Psoas muscle (tissue), 8 donors: ENCODE data around the gene ADM2. TPM values are rescaled to one million over a fixed set of nuclear protein-coding genes. Genes with fewer than 3 reads are reported as not detected.

ENCODE experiments used
- ATAC-seq, 4 donors: fragments of 200-7000 bp; cut with Tn5 transposase; one replicate each; pipeline ENCODE4 v1.9.1; 2020; ENCODE audit warnings: moderate library complexity in 3 of 4, mild to moderate bottlenecking in 2 of 4
- DNase-seq, 2 donors: peaks; one replicate each; pipeline ENCODE4 v3.0.0-alpha.2; 2020
- H3K27ac ChIP-seq: fragments of 200-600 bp; one replicate; pipeline ENCODE4 v1.8.0; 2022
- H3K27me3 ChIP-seq, 3 donors: fragments of 200-600 bp in 1 of 3; one replicate each; pipeline versions ENCODE4 v1.6.1 to v1.8.0; 2013 to 2022; ENCODE audit warnings: low read length in 2 of 3, mild to moderate bottlenecking in 2 of 3, moderate library complexity in 1 of 3; ENCODE audit not compliant: insufficient read depth in 3 of 3
- H3K36me3 ChIP-seq, 2 donors: fragments of 200-600 bp in 1 of 2; one replicate each; pipeline versions ENCODE4 v1.6.1 to v1.8.0; 2013 to 2022; ENCODE audit warnings: low read depth in 1 of 2, mild to moderate bottlenecking in 1 of 2, moderate library complexity in 1 of 2; ENCODE audit not compliant: insufficient read depth in 1 of 2
- H3K4me1 ChIP-seq: fragments of 200-600 bp; one replicate; pipeline ENCODE4 v1.8.0; 2022
- H3K4me3 ChIP-seq: fragments of 200-600 bp; one replicate; pipeline ENCODE4 v1.8.0; 2022; ENCODE audit warnings: mild to moderate bottlenecking
- H3K9me3 ChIP-seq: fragments of 200-600 bp; one replicate; pipeline ENCODE4 v1.8.0; 2022
- CTCF ChIP-seq: fragments of 200-600 bp; IDR thresholded peaks from one replicate; pipeline ENCODE4 v1.8.0; 2022; ENCODE audit warnings: antibody characterized with exemption
- WGBS, 3 donors: extraction: QIAGEN DNeasy Blood & Tissue Kit; methylation state at CpG; one replicate each; pipeline versions ENCODE4 v1.1.6 to v1.1.7; 2013; 5-methylcytosine and 5-hydroxymethylcytosine counted together
- intact Hi-C, 2 donors: fragments of 100-400 bp; cut with DNase I; formaldehyde crosslinking; loops; one replicate each; pipeline versions ENCODE4 v1.11.0 to v1.14.2; 2022
- polyA plus RNA-seq, 3 donors: library from polyadenylated mRNA; stranded (reverse); fragments of 200-250 nt; gene quantifications; one replicate each; pipeline ENCODE4 v1.2.3, GENCODE V29; 2013
- total RNA-seq, 4 donors: library from RNA; stranded (reverse); fragmentation: NEBNext Ultra II Directional in 2 of 4; extraction: Animal tissue kit (Norgen Biotek cat#: 25700) in 2 of 4; gene quantifications; one replicate each; pipeline versions ENCODE4 v1.2.1 to v1.2.4, GENCODE V29; 2021 to 2023
- donor health status: healthy with polysubstance abuse.
- donor health status: DM: no; HTN: no; CAD: no; lungs with moderate emphysema.
- donor health status: Bipolar disorder and iron deficiency.
- donor health status: healthy.
- donor health status: DM: yes; HTN: yes; CAD: no.
- donor health status: DM: no; HTN: no; CAD: no.
- donor health status: DM: no; HTN: no; CAD: no.
- donor health status: DM: yes; HTN: yes; CAD: no.

The ADM2 gene
- total and polyA plus RNA-seq, 7 donors: 0.01 to 0.21 (median 0.05) TPM; not detected in 4

GRCh38 chr22:50503475-50504145 is 22.3 kb downstream of the ADM2 start:
- DNase-seq: no peak
- TF ChIP-seq CTCF: no peak
- 87 to 91% (median 87%) methylated on average over 20 to 25 of the region's 26 CpGs for WGBS, 3 donors
- H3K4me1 ChIP-seq: peaks cover 8% of the 10 kb centered on the region
- no peak overlapping the region for H3K4me3 ChIP-seq
- no peaks in the 10 kb centered on the region for H3K9me3 ChIP-seq
- ATAC-seq: no peak
- intact Hi-C loops: loop anchor here in 1 of 2 donors (10.0 kb wide), 1 partner anchor 249 kb away; the partner anchor contains the start of gene HDAC10
- H3K27me3 ChIP-seq: no peaks in the 10 kb centered on the region
- no peak overlapping the region for H3K27ac ChIP-seq
- peaks cover 0 to 31% of the 10 kb centered on the region in 2 donors for H3K36me3 ChIP-seq

- ATAC-seq (no peak), DNase-seq (no peak)
- H3K4me3 ChIP-seq: no peak overlapping the region
- WGBS, 3 donors: 91 to 94% (median 94%) methylated on average over 29 to 44 of the region's 44 CpGs
- peaks cover 17% of the 10 kb centered on the region for H3K4me1 ChIP-seq
- H3K9me3 ChIP-seq: no peaks in the 10 kb centered on the region
- H3K27me3 ChIP-seq: no peaks in the 10 kb centered on the region
- TF ChIP-seq CTCF: no peak
- H3K36me3 ChIP-seq: peaks cover 0 to 31% of the 10 kb centered on the region in 2 donors
- no peak overlapping the region for H3K27ac ChIP-seq
- intact Hi-C loops: loop anchor here (5.0 to 10.0 kb wide), 2 partner anchors 73 to 250 kb away; partner anchors contain the start of genes CPT1B (in 2 of the 2) and HDAC10 (in 1 of the 2)
These were observed 23.2 kb downstream of the ADM2 start for GRCh38 chr22:50504369-50505211.

GRCh38 chr22:50505276-50505775 is 24.0 kb downstream of the ADM2 start:
- TF ChIP-seq CTCF: no peak
- Histone ChIP-seq H3K27me3 (no peaks in the 10 kb centered on the region), H3K4me1 (peaks cover 17% of the 10 kb centered on the region), H3K36me3 (peaks cover 0 to 32% of the 10 kb centered on the region in 2 donors), H3K9me3 (no peaks in the 10 kb centered on the region), H3K4me3 (no peak overlapping the region), H3K27ac (no peak overlapping the region)
- intact Hi-C loops: loop anchor here (5.0 to 10.0 kb wide), 2 partner anchors 72 to 251 kb away; partner anchors contain the start of genes CPT1B (in 2 of the 2) and HDAC10 (in 1 of the 2)
- no peak for ATAC-seq
- no peak for DNase-seq
- 87 to 93% (median 88%) methylated on average over 14 of the region's 14 CpGs for WGBS, 3 donors

GRCh38 chr22:50505776-50506610 is 24.6 kb downstream of the ADM2 start:
- Histone ChIP-seq H3K27me3 (no peaks in the 10 kb centered on the region), H3K9me3 (no peaks in the 10 kb centered on the region), H3K27ac (no peak overlapping the region), H3K4me1 (peaks cover 17% of the 10 kb centered on the region), H3K4me3 (peak overlapping the region; percentile 89), H3K36me3 (peaks cover 0 to 39% of the 10 kb centered on the region in 2 donors)
- no peak for TF ChIP-seq CTCF
- WGBS, 3 donors: 85 to 87% (median 86%) methylated on average over 37 to 41 of the region's 41 CpGs
- intact Hi-C loops: loop anchor here (5.0 to 10.0 kb wide), 2 partner anchors 71 to 251 kb away; partner anchors contain the start of genes CPT1B (in 2 of the 2) and HDAC10 (in 1 of the 2)
- DNase-seq: no peak
- no peak for ATAC-seq
